Measurements from ENCODE around the gene DDX5. TPM values are rescaled to one million over a fixed set of nuclear protein-coding genes. Genes with fewer than 3 reads are reported as not detected.

DDX5 gene
- total and polyA plus RNA-seq, 2 of the 13 experiments (the other 11 are each of a cell fraction or from before 2014, with no cell fraction given), result 503 to 684 TPM

DNA sequence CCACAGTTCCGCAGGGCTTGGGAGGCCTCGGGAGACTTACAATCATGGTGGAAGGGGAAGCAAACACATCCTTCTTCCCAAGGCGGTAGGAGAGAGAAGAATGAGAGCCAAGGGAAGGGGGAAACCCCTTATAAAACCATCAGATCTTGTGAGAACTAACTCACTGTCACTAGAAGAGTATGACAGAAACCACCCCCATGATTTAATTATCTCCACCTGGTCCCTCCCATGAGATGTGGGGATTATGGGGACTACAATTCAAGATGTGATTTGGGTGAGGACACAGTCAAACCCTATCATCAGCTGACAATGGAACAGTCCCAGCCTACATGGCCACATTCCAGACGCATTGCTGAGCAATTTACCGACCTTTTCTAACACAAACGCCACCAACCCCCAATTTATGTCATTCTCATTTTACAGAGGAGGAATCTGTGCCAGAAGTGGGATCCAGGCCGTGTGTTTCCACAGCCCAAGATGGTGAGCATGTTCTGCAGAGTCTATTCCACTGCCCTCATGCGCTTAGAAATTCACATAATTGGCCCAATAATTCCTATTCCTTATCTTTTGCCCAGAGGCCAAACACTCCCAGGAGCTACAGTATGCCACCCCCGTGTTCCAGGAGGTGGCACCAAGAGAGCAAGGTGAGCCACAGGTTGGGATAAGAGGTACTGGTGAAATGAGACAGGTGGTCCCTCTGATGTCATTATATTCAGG lies 39.9 kb downstream of the DDX5 start:
- WGBS (ENCODE audit: low lambda C conversion rate), result 20% methylated on average over 9 of the region's 9 CpGs
- Histone ChIP-seq H3K9me3 (ENCODE audit: low read length) (no peaks in the 10 kb centered on the region), H3K9ac (ENCODE audit: insufficient read depth, low read depth, low read length) (no peak overlapping the region), H4K20me1 (ENCODE audit: insufficient read depth, low read length) (no peaks in the 10 kb centered on the region), H3K4me2 (ENCODE audit: low read depth, low read length) (no peak overlapping the region), H3K4me1 (ENCODE audit: insufficient read depth, low read length) (no peaks in the 10 kb centered on the region), H3K27me3 (ENCODE audit: control insufficient read depth in 1 of 2, insufficient read depth in 2 of 2, low read length in 2 of 2) (peaks cover 0 to 6% of the 10 kb centered on the region in 2 experiments; a peak in 2 of 5 replicates), H2AFZ (ENCODE audit: low read length) (no peak overlapping the region), H3K36me3 (replicated peaks in 1 of 2; ENCODE audit: control insufficient read depth in 1 of 2, insufficient read depth in 2 of 2, low read length in 2 of 2) (no peaks in the 10 kb centered on the region), H3K4me3 (replicated peaks in 1 of 3; ENCODE audit: insufficient read depth in 1 of 3, low read depth in 2 of 3, low read length in 3 of 3) (no peak overlapping the region), H3K79me2 (ENCODE audit: insufficient read depth, low read length) (no peaks in the 10 kb centered on the region), H3K27ac (ENCODE audit: extremely low read length, insufficient read depth, low read length) (no peak overlapping the region)
- ATAC-seq, result no peak; the same call in 2 of the 3 replicates
- BruUV-seq (replicated peaks), result no TSS peak
- ChIA-PET CTCF (ENCODE audit: low intra/inter-chr PET ratio, low total read pairs) (no interaction called here), POLR2A (no interaction called here)
- DNase-seq (ENCODE audit: low spot score), result no peak
- in situ Hi-C loops (cut with HindIII; ENCODE audit: extremely low pct_ligation_motif_present, low pct_unique_long_range_greater_than_20kb) (no loop called here), intact Hi-C loops (cut with micrococcal nuclease; ENCODE audit: unreplicated experiment) (no loop called here)
- FAIRE-seq, result no peak
- TF ChIP-seq ZNF326 (CRISPR knock-in tag; IDR thresholded peaks at IDR 0.05; ENCODE audit: borderline replicate concordance), result no peak
- TF ChIP-seq, protein P1, sequence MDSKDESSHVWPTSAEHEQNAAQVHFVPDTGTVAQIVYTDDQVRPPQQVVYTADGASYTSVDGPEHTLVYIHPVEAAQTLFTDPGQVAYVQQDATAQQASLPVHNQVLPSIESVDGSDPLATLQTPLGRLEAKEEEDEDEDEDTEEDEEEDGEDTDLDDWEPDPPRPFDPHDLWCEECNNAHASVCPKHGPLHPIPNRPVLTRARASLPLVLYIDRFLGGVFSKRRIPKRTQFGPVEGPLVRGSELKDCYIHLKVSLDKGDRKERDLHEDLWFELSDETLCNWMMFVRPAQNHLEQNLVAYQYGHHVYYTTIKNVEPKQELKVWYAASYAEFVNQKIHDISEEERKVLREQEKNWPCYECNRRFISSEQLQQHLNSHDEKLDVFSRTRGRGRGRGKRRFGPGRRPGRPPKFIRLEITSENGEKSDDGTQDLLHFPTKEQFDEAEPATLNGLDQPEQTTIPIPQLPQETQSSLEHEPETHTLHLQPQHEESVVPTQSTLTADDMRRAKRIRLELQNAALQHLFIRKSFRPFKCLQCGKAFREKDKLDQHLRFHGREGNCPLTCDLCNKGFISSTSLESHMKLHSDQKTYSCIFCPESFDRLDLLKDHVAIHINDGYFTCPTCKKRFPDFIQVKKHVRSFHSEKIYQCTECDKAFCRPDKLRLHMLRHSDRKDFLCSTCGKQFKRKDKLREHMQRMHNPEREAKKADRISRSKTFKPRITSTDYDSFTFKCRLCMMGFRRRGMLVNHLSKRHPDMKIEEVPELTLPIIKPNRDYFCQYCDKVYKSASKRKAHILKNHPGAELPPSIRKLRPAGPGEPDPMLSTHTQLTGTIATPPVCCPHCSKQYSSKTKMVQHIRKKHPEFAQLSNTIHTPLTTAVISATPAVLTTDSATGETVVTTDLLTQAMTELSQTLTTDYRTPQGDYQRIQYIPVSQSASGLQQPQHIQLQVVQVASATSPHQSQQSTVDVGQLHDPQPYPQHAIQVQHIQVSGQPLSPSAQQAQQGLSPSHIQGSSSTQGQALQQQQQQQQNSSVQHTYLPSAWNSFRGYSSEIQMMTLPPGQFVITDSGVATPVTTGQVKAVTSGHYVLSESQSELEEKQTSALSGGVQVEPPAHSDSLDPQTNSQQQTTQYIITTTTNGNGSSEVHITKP (CRISPR knock-in tag; IDR thresholded peaks at IDR 0.05; ENCODE audit: low read depth), result peak; percentile 92

DNA sequence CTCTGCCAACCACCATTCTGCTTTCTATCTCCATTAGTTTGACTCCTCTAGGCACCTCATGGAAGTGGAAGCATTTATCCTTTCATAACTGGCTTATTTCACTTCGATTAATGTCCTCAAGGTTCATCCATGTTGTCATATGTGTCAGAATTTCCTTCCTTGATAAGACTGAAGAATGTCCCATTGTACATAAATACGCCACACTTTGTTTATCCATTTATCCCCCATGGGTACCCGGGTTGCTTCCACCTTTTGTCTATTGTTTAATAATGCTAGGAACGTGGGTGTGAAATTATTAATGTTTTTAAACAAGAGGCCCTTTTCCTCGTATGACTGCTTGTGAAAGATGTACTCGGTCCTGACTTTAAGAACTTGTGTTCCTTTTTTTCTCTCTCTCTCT lies 44.3 kb downstream of the DDX5 start:
- H2AFZ ChIP-seq (ENCODE audit: low read length), result no peak overlapping the region
- FAIRE-seq, result no peak
- DNase-seq (ENCODE audit: low spot score), result no peak
- in situ Hi-C loops (cut with HindIII; ENCODE audit: extremely low pct_ligation_motif_present, low pct_unique_long_range_greater_than_20kb) (no loop called here), intact Hi-C loops (cut with micrococcal nuclease; ENCODE audit: unreplicated experiment) (no loop called here)
- BruUV-seq (replicated peaks), result no TSS peak
- H3K27me3 ChIP-seq (ENCODE audit: control insufficient read depth in 1 of 2, insufficient read depth in 2 of 2, low read length in 2 of 2), result peaks cover 0 to 17% of the 10 kb centered on the region in 2 experiments; a peak in 3 of 5 replicates
- no peak for ATAC-seq
- H4K20me1 ChIP-seq (ENCODE audit: insufficient read depth, low read length), result no peaks in the 10 kb centered on the region
- H3K27ac ChIP-seq (ENCODE audit: extremely low read length, insufficient read depth, low read length), result no peak overlapping the region
- CTCF ChIA-PET (ENCODE audit: low intra/inter-chr PET ratio, low total read pairs), result no interaction called here
- no peaks in the 10 kb centered on the region for H3K79me2 ChIP-seq (ENCODE audit: insufficient read depth, low read length)
- H3K4me2 ChIP-seq (ENCODE audit: low read depth, low read length), result no peak overlapping the region
- WGBS (ENCODE audit: low lambda C conversion rate), result 21% methylated on average over 6 of the region's 6 CpGs
- no peak overlapping the region for H3K4me3 ChIP-seq (replicated peaks in 1 of 3; ENCODE audit: insufficient read depth in 1 of 3, low read depth in 2 of 3, low read length in 3 of 3)
- POLR2A ChIA-PET, result no interaction called here
- H3K36me3 ChIP-seq (replicated peaks in 1 of 2; ENCODE audit: control insufficient read depth in 1 of 2, insufficient read depth in 2 of 2, low read length in 2 of 2), result no peaks in the 10 kb centered on the region
- no peak overlapping the region for H3K9ac ChIP-seq (ENCODE audit: insufficient read depth, low read depth, low read length)
- peaks cover 7% of the 10 kb centered on the region; the same call in 1 of the 2 replicates for H3K4me1 ChIP-seq (ENCODE audit: insufficient read depth, low read length)
- no peaks in the 10 kb centered on the region for H3K9me3 ChIP-seq (ENCODE audit: low read length)
- no peak for TF ChIP-seq HMG20A (CRISPR knock-in tag; IDR thresholded peaks at IDR 0.05; ENCODE audit: borderline replicate concordance)
- TF ChIP-seq, protein P2, sequence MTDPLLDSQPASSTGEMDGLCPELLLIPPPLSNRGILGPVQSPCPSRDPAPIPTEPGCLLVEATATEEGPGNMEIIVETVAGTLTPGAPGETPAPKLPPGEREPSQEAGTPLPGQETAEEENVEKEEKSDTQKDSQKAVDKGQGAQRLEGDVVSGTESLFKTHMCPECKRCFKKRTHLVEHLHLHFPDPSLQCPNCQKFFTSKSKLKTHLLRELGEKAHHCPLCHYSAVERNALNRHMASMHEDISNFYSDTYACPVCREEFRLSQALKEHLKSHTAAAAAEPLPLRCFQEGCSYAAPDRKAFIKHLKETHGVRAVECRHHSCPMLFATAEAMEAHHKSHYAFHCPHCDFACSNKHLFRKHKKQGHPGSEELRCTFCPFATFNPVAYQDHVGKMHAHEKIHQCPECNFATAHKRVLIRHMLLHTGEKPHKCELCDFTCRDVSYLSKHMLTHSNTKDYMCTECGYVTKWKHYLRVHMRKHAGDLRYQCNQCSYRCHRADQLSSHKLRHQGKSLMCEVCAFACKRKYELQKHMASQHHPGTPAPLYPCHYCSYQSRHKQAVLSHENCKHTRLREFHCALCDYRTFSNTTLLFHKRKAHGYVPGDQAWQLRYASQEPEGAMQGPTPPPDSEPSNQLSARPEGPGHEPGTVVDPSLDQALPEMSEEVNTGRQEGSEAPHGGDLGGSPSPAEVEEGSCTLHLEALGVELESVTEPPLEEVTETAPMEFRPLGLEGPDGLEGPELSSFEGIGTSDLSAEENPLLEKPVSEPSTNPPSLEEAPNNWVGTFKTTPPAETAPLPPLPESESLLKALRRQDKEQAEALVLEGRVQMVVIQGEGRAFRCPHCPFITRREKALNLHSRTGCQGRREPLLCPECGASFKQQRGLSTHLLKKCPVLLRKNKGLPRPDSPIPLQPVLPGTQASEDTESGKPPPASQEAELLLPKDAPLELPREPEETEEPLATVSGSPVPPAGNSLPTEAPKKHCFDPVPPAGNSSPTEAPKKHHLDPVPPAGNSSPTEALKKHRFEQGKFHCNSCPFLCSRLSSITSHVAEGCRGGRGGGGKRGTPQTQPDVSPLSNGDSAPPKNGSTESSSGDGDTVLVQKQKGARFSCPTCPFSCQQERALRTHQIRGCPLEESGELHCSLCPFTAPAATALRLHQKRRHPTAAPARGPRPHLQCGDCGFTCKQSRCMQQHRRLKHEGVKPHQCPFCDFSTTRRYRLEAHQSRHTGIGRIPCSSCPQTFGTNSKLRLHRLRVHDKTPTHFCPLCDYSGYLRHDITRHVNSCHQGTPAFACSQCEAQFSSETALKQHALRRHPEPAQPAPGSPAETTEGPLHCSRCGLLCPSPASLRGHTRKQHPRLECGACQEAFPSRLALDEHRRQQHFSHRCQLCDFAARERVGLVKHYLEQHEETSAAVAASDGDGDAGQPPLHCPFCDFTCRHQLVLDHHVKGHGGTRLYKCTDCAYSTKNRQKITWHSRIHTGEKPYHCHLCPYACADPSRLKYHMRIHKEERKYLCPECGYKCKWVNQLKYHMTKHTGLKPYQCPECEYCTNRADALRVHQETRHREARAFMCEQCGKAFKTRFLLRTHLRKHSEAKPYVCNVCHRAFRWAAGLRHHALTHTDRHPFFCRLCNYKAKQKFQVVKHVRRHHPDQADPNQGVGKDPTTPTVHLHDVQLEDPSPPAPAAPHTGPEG (CRISPR knock-in tag; IDR thresholded peaks at IDR 0.05), result no peak

Measured in HepG2 (cell line).